ENCODE results near the gene SCNN1B.
"Not testable (repeated sequence)": the region's sequence is repeated elsewhere in the genome, so short reads cannot be mapped to it uniquely, and the experiment has no call there.

Gene SCNN1B

DNA sequence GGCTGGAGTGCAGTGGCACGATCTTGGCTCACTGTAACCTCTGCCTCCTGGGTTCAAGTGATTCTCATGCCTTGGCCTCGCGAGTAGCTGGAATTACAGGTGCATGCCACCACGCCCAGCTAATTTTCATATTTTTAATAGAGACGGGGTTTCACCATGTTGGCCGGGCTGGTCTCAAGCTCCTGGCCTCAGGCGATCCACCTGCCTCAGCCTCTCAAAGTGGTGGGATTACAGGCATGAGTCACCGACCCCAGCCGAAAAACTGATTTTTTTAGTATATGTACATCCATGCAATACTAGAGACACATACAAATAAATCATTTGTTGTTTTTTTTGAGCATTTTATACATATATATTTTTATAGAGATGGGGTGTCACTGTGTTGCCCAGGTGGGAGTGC lies 79.6 kb downstream of the SCNN1B start:
- DNase-seq (ENCODE audit: low spot score), result not testable (repeated sequence)

- no peak for DNase-seq (ENCODE audit: low spot score)
Measured at GRCh38 chr16:23382279-23382678, 80.2 kb downstream of the SCNN1B start.

GRCh38 chr16:23383881-23384280 lies 81.8 kb downstream of the SCNN1B start:
- no peak for DNase-seq (ENCODE audit: low spot score)

DNA sequence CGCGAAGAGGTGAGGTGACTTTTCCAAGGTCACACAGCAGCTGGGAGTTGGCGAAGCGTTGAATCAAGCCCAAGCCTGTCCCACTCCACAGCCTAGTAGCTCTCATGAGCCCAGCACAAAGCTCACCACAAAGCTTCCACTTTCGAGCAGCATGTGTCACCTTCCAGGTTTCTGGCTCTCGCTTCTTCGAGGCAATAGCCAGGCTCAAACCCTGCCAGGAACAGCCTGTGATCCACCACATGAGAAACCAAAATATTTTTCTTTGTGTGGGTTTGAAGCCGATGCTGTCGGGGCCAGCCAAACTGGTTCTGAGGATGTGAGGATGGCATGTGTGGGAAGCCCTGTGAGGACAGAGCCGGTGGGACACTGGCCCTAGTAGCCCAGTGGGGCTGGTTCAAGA lies 82.8 kb downstream of the SCNN1B start:
- no peak for DNase-seq (ENCODE audit: low spot score)

DNA sequence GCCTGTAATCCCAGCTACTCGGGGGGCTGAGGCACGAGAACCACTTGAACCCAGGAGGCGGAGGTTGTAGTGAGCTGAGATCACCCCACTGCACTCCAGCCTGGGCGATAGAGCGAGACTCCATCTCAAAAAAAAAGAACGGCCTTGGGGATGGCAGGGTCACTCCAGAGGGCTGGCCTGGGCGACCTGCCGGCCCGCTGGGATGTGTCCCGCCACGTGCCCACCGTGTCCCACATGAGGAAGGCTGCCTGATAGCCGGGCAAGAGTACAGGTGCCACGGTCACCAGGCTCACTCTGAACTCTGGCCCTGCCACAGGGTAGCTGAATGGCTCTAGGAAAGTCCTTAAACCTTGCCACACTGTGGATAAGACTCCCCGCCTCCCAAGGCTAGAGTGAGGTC lies 83.3 kb downstream of the SCNN1B start:
- DNase-seq (ENCODE audit: low spot score), result no peak

DNA sequence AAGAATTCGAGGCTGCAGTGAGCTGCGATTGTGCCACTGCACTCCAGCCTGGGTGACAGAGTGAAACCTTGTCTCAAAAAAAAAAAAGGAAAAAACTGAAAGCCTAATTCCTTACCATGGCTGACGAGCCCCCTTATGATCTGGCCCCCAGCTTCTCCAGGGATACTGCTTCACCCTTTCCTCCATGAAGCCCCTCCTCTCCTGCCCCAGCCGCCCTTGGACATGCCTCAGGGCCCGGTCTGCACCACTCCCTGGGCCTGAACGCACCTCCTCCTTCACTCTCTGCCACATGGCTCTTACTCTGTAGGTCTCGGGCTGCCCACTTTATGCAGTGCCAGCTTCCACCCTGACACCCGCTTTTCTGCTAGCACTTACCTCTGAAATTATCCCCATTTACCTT lies 85.6 kb downstream of the SCNN1B start:
- no peak for DNase-seq (ENCODE audit: low spot score)

- DNase-seq (ENCODE audit: low spot score), result no peak
Measured at GRCh38 chr16:23388786-23389185, 86.7 kb downstream of the SCNN1B start.

GRCh38 chr16:23389201-23389600 lies 87.1 kb downstream of the SCNN1B start:
- DNase-seq (ENCODE audit: low spot score), result no peak

DNA sequence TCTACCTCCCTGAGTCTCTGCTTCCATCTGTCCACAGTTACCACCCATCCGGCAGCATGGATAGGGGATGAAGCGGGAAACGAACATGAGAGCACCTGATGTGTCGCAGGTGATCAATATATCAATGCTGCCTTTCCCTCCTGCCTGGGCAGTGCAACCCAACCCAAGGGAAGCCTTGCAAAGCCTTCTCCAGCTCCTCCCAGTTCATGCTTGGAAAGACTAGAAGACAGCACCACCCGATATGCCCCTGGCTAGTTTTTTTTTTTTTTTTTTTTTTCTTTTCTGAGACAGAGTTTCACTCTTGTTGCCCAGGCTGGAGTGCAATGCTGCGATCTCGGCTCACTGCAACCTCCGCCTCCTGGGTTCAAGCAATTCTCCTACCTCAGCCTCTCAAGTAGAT lies 87.8 kb downstream of the SCNN1B start:
- DNase-seq (ENCODE audit: low spot score), result not testable (repeated sequence)

DNA sequence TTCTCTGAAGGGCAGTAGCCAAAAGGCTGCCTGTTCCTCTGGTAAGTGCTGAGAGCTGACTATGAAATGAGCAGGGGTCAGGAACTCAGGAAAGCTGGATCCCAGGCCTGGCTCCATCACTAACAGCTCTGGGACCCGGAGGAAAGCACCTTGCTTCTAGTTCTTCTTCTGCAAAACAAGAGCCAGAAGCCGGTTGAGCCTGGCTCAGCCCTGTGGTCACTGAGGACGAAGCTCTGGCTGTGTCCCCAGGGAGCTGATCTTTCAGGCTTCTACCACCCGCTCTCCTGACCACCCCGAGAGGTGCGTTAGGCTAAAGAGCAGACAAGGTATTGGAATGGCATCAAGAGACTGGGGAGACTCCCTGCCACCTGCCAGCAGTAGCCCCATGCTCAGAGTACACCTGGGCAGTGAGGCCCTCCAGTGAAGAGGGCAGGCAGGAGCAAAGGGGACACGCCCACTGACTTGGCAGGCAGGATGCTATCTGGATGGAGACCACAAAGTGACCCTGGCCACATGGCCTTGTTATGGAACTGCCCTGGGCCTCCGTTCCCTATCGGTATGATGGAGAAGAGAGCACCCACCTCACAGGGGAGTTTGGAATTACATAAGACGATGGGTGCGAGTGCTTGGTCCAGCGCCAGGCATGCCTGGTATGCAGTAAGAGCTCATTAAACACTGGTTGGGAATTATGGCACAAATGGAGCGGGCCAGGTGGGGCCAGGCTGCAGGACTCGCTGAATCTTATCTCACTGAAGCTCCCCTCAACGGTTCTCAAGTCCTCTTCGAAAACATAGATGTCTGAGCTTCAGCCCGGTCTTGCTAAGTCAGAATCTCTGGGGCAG lies 89.5 kb downstream of the SCNN1B start:
- no peak for DNase-seq (ENCODE audit: low spot score)

- no peak for DNase-seq (ENCODE audit: low spot score)
Measured at GRCh38 chr16:23392223-23392600, 90.1 kb downstream of the SCNN1B start.

DNA sequence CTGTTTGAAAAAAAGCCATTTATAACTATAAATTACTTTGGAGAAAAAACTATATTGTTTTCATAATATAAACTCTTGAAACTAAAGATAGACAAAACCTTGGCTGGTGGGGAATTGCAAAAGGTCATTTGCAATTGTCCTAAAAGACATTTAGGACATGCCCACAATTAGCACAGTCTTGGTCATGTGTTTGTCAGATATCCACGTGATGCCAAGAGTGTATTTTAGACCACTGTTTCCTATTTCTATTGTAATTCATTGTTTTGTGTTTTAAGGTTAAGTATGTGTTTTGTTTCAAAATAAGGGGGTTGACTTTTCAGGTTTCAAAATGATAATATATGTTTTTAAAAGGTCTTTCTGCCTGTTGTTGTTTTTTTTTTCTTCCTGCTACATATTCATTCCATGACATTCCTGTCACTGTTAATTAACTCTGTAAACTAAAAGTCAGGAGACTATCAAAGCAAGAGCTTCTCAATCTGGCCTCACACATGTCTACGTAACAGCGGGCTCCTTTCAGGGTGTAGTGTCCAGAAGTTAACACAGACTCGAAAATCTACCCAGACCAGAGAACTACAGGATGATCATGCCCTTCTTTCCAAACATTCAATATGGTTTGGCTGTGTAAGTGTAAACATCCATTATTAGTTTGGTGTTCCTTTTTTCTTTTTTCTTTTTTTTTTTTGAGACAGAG lies 92.2 kb downstream of the SCNN1B start:
- no peak for DNase-seq (ENCODE audit: low spot score)

GRCh38 chr16:23395732-23396131 lies 93.6 kb downstream of the SCNN1B start:
- DNase-seq (ENCODE audit: low spot score), result no peak

- no peak for DNase-seq (ENCODE audit: low spot score)
Measured at GRCh38 chr16:23397464-23397863, 95.4 kb downstream of the SCNN1B start.

GRCh38 chr16:23398987-23399805 lies 97.1 kb downstream of the SCNN1B start:
- DNase-seq (ENCODE audit: low spot score), result no peak

GRCh38 chr16:23400447-23400846 lies 98.3 kb downstream of the SCNN1B start:
- not testable (repeated sequence) for DNase-seq (ENCODE audit: low spot score)

- DNase-seq (ENCODE audit: low spot score), result no peak
Measured at GRCh38 chr16:23401139-23401538, 99.0 kb downstream of the SCNN1B start.

GRCh38 chr16:23402100-23402499 lies 100.0 kb downstream of the SCNN1B start:
- no peak for DNase-seq (ENCODE audit: low spot score)

DNA sequence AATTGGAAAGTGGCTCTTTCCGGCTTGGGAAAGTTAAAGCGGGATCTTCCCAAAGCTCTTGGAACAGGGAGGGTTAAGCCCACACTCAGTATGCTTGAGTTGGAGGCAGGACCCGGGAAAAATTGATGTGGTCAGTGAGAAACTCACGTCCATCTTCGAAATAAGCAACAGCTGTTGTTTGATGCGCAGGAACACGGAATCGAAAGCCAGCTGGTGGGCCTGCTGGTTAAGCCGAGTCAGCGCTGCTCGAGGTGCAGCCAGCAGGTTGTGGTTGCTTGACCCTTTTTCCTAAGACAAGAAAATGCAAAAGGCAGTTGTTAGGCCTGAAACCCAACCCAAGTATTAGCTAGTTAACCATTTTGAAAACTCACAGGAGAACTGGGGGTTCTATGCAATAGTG lies 101.4 kb downstream of the SCNN1B start:
- no peak for DNase-seq (ENCODE audit: low spot score)

GRCh38 chr16:23406024-23406423 lies 103.9 kb downstream of the SCNN1B start:
- DNase-seq (ENCODE audit: low spot score), result no peak

GRCh38 chr16:23406546-23407240 lies 104.6 kb downstream of the SCNN1B start:
- no peak for DNase-seq (ENCODE audit: low spot score)
